GM18907 (cell line): ENCODE results near the gene PHOX2B.
"Not testable (repeated sequence)": the region's sequence is repeated elsewhere in the genome, so short reads cannot be mapped to it uniquely, and the experiment has no call there.

Experiments used
- ATAC-seq: cut with Tn5 transposase; IDR thresholded peaks from one replicate; pipeline ENCODE4 v1.9.1; 2021; ENCODE audit warnings: mild to moderate bottlenecking, moderate library complexity; ENCODE audit not compliant: unreplicated experiment

PHOX2B gene

DNA sequence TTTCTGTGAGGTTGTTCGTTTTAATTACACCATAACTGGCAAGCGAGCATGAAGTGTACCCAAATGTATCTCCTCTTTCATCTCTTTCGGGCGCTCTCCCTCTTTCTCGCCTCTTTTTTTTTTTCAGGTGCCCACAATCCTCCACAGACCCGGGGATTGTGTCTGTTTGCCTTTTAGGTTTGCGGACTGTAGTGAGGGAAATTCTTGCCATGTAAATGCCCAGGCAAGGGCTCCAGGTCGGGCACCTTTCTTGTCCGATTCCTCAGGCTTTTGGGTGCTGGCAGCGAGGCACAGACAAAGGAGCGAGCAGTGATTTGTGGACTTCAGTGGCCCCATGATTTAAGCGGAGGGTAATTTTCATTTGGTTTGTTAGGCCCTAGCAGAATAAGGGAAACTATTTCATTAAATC lies 1.1 kb upstream of the PHOX2B start:
- no peak for ATAC-seq

DNA sequence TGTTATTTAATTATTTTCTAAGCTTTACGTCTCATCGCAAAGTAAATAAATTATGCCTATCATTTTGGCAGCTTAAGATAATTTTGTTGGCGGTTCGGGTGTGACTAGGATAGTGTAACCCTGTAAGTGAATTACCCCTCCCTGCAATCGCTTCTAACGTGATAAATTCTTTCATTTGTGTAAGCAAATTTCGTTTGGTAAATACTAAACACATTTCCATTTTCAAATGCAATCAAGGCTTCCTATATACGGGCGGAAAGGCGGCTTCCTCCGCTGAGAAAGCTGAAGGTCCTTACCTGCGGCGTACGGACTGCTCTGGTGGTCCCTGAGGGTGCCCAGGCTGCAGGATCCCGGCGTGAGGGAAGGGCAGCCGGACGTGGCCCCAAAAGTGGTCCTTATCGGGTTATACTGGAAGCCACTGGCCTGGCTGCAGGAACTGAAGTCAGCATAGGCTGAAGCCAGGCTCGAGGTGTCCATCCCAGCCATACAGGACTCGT lies 403 bp downstream of the PHOX2B start:
- ATAC-seq = no peak

DNA sequence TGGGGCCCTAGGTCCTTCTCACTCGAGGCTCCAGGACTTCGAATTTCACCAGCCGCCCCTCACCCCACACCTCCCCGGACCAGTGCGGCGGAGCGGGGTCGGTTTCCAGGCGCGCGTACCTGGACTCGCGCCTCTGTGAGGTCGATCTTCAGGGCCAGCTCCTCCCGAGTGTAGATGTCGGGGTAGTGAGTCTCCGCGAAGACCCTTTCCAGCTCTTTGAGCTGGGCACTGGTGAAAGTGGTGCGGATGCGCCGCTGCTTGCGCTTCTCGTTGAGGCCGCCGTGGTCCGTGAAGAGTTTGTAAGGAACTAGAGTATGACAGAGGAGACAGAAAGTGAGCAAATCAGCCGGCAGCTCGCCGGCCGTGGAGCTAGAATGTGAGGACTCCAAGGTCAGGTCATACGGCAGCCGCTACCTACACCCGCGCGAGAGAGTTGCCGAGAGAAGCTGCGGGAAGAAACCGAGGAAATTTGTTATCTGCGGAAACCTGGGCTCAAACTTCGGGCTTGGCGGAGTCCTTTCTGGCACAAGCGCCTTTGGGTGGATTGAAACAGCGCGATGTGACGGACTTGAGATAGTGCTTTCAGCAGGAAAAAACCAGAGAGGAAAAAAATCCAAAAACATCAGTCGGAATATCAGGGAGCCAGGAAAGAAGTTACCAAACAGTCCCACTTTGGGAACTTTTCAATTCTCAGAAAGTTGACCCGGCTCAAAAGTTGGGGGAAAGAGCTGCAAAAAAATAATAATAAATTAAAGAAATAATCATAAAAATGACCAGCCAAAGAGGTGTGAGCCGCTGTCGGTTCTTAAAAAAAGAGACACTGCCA lies 1.1 kb downstream of the PHOX2B start:
- no peak for ATAC-seq

GRCh38 chr4:41746440-41747229 lies 1.9 kb downstream of the PHOX2B start:
- no peak for ATAC-seq

DNA sequence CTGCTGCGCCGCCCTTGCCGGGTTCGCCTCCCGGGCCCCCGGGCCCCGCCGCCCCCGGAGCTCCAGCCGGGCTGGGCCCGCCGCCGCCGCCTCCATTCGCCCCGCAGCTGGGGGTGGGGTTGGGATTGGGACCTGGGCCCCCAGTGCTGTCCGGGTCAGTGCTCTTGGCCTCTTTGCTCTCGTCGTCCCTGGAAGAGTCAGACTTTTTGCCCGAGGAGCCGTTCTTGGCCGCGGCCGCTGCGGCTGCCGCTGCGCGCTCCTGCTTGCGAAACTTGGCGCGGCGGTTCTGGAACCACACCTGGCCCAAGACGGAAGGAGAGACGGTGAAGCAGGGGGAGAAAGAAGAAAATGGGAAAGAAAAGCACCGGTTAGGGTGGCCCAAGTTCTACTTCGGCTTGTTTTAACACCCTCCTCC lies 2.5 kb downstream of the PHOX2B start:
- ATAC-seq = no peak

GRCh38 chr4:41745292-41746024 lies 3.1 kb downstream of the PHOX2B start:
- ATAC-seq = no peak

DNA sequence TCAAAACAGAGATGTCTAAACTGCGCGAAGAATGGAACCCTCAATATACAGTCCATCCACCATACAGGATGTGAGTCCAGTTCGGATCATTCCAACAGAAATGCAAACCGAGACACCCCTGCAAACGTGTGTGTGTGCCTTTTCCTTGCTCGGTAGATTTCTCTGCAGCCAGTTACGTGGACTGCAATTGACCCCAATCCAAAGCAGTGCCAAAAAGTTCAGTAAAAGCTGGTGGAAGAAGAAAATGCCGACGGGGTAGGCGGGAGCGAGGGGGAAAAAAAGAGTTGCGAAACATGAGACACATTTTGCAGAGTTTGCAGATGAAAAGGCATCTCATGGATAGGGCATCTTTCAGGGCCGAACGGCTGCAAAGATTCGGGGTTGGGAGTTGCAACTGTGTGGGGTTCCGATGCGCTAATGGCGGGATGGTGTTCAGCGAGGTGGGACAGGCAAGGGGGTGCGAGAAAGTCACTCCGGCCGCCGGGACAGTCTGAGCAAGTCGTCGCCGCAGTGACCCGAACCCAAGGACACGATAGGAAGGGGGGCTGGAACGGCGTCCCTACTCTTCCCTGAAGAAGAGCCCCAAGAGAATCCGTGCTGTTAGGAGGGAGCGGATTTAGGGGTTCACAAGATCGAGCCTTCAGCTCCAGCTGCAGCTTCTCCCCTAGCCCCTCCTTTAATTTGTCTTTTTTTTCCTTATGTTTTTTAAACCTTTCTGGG lies 3.8 kb downstream of the PHOX2B start:
- ATAC-seq = no peak

GRCh38 chr4:41741354-41741753 lies 7.2 kb downstream of the PHOX2B start:
- no peak for ATAC-seq

GRCh38 chr4:41737491-41737890 lies 11.0 kb downstream of the PHOX2B start:
- ATAC-seq = not testable (repeated sequence)

- ATAC-seq = no peak
Measured at GRCh38 chr4:41734371-41734770, 14.2 kb downstream of the PHOX2B start.

DNA sequence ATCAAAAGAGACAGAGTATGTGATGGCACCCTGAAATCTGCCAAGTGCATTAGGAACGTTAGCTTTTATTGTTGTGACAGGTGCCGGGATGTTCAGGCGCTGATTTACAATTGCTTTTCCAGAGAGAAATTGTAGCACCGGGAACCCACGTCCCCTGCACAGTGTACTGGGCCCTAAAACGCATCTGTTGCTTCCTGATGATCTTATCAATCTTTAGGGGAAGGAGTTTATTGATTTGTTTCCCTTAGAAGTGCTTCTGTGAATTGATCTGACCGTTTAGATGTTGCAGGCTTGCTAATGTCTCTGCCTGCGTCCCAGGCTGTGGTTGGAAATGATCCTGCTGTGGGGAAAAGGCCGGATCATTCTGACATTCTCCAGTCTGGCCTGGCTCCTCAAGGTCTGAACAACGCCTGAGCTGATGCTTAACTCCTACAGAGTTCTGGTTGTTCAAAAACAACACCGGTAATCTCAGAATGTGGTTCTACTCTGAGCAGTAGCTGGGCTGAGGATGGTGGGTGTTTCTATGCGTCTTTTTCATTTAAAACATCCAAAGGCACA lies 16.9 kb downstream of the PHOX2B start:
- no peak for ATAC-seq

DNA sequence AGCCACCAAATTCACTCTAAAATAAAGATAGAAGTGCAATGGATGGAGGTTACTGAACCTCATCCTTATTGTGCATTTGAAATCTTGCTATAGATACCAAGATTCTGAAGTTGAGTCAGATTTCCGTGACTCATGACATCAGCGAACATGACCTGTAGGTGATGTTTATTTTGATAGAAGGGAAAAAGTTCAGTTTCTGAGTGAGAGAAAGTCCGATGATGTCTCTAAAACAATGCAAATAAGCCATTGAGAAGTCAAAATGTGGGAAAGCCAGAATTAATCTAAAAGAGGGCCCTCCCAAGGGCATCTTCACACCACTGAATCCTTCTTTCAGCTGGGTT lies 20.0 kb downstream of the PHOX2B start:
- ATAC-seq = no peak

- ATAC-seq = no peak
Measured at GRCh38 chr4:41727861-41728572, 20.5 kb downstream of the PHOX2B start.

DNA sequence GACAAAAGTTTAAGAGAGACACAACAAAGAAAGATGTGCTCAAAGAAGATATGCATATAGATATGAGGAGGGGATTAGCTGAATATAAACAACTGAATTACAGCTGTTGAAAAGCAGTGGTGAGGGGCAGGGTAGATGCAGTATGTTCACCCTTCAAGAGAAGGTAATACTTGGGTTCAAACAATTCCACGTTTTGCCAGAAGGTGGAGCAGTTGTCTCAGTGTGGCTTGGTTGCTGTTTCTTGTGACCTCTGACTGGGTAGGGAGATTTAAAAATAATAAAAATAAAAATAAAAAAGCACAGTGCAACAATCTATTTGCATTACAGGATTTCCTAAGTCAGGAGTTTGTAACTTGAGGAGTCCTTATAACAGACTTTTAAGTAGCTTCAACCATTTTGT lies 23.3 kb downstream of the PHOX2B start:
- ATAC-seq = no peak

- no peak for ATAC-seq
Measured at GRCh38 chr4:41723286-41723685, 25.2 kb downstream of the PHOX2B start.

DNA sequence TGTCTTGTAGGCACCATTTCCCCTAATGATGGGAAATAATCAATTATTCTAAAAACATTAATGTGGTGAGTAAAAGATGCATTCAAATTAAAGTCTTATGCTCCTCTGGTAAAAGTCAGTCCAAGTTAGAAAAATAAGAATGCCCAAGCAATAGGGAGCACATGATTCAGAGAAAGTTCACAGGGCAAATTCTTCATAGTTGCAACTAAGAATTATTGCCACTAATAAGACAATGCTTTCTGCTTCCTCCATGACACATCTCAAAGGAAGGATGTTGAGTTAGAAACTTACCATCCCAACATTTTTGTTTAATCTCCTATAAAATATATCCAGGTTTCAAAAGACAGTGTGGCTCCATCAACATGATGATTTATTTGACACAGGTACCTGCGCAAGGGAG lies 26.3 kb downstream of the PHOX2B start:
- ATAC-seq = no peak

DNA sequence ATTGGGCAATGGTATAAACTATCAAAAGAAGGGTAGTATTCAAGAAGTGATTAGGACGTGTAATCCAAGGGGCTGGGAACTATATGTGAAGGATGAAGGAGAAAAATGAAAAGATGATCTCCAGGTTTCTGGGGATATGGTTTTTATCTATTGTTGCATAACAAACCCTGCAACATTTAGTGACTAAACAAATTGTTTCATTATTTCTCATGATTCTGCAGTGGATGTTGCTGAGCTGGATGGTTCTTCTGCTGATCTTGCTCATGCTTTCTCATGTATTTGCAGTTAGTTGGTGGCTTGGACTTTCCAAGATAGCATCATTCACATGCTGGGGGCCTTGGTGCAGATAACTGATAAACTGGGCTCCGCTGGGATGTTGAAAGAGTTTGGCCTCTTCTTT lies 29.1 kb downstream of the PHOX2B start:
- ATAC-seq = no peak

DNA sequence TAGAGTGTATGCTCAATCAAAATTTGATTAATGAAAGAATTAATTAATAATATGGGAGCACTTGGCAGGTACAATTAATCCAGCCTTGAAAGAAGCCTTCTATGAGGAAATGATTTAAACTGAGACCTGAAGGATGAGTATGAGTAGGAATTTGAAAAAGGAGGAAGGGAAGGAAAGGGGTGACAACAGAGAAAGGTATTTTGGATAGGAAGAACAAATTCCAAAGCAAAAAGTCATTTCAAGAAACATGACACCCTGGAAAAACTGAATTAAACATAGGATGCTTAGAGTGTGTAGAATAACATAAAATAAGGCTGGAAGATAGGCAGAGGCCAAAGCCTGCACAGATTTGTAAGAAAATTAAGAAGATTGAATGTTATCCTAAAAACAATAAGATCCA lies 29.6 kb downstream of the PHOX2B start:
- ATAC-seq = no peak

GRCh38 chr4:41715155-41715554 lies 33.4 kb downstream of the PHOX2B start:
- no peak for ATAC-seq
